ENCODE results near the gene RMRP. TPM values are rescaled to one million over a fixed set of nuclear protein-coding genes. Genes with fewer than 3 reads are reported as not detected.

Gene RMRP
- polyA plus RNA-seq, 1 experiment, result 1,738 TPM

DNA sequence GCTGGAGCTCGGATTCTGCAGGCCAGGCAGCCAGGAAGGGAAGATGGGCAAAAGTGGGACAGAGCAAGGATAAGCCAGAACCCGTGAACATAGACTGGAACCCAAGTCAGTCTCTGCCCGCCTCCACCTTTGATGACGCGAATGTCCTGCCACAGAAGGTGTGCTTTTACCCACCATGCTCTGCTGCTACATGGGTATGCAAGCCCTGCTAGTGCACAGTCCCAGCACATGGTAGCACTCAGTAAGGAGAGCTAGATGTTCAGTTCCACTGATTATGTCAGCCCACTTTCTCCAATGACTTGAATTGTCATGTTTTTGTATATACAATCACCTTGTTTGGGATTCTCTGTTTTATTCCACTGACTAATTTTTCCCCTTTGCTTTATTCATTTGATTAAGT lies 28.2 kb downstream of the RMRP start:
- TF ChIP-seq, protein P1, sequence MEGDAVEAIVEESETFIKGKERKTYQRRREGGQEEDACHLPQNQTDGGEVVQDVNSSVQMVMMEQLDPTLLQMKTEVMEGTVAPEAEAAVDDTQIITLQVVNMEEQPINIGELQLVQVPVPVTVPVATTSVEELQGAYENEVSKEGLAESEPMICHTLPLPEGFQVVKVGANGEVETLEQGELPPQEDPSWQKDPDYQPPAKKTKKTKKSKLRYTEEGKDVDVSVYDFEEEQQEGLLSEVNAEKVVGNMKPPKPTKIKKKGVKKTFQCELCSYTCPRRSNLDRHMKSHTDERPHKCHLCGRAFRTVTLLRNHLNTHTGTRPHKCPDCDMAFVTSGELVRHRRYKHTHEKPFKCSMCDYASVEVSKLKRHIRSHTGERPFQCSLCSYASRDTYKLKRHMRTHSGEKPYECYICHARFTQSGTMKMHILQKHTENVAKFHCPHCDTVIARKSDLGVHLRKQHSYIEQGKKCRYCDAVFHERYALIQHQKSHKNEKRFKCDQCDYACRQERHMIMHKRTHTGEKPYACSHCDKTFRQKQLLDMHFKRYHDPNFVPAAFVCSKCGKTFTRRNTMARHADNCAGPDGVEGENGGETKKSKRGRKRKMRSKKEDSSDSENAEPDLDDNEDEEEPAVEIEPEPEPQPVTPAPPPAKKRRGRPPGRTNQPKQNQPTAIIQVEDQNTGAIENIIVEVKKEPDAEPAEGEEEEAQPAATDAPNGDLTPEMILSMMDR (IDR thresholded peaks at IDR 0.05; ENCODE audit: insufficient read depth, low read depth, low read length), result no peak
- ChIA-PET POLR2A (no interaction called here), CTCF (interaction anchor here (1.0 to 1.9 kb wide), 4 partner anchors 10 to 19 kb away, joined by 3 to 7 read pairs (median 6); no protein-coding TSS in a partner anchor)

GRCh38 chr9:35628389-35628991 lies 29.3 kb downstream of the RMRP start:
- no peaks in the 10 kb centered on the region; the same call in 1 of the 2 replicates for H3K27me3 ChIP-seq (ENCODE audit: control insufficient read depth, insufficient read depth, low read length)
- H3K36me3 ChIP-seq (ENCODE audit: control insufficient read depth, insufficient read depth, low read length), result no peaks in the 10 kb centered on the region
- TF ChIP-seq, protein P1 (IDR thresholded peaks at IDR 0.05; ENCODE audit: insufficient read depth, low read depth, low read length), result no peak
- ChIA-PET POLR2A (no interaction called here), CTCF (interaction anchor here (0.8 to 1.9 kb wide), 5 partner anchors 15 to 139 kb away, joined by 3 to 7 read pairs (median 4); partner anchors contain the start of gene RUSC2)
- no peak for DNase-seq (ENCODE audit: low read depth)
- H3K4me3 ChIP-seq (ENCODE audit: low read depth, low read length), result no peak overlapping the region

More for the DNA sequence above, 28.2 kb downstream of the RMRP start:
- DNase-seq (ENCODE audit: low read depth), result no peak
- Histone ChIP-seq H3K4me3 (ENCODE audit: low read depth, low read length) (no peak overlapping the region), H3K27me3 (ENCODE audit: control insufficient read depth, insufficient read depth, low read length) (no peaks in the 10 kb centered on the region; the same call in 1 of the 2 replicates), H3K36me3 (ENCODE audit: control insufficient read depth, insufficient read depth, low read length) (no peaks in the 10 kb centered on the region)

- TF ChIP-seq, protein P1 (IDR thresholded peaks at IDR 0.05; ENCODE audit: insufficient read depth, low read depth, low read length), result no peak
- CTCF ChIA-PET, result interaction anchor here (1.3 kb wide), 2 partner anchors 19 kb away, joined by 3 to 4 read pairs; no protein-coding TSS in a partner anchor
- Histone ChIP-seq H3K4me3 (ENCODE audit: low read depth, low read length) (no peak overlapping the region), H3K36me3 (ENCODE audit: control insufficient read depth, insufficient read depth, low read length) (no peaks in the 10 kb centered on the region), H3K27me3 (ENCODE audit: control insufficient read depth, insufficient read depth, low read length) (no peaks in the 10 kb centered on the region; the same call in 1 of the 2 replicates)
- DNase-seq (ENCODE audit: low read depth), result no peak
- POLR2A ChIA-PET, result no interaction called here
Measured at GRCh38 chr9:35627575-35627974, 30.2 kb downstream of the RMRP start.

GRCh38 chr9:35619800-35620158 lies 38.0 kb downstream of the RMRP start:
- TF ChIP-seq, protein P1 (IDR thresholded peaks at IDR 0.05; ENCODE audit: insufficient read depth, low read depth, low read length), result no peak
- Histone ChIP-seq H3K36me3 (ENCODE audit: control insufficient read depth, insufficient read depth, low read length) (no peaks in the 10 kb centered on the region), H3K27me3 (ENCODE audit: control insufficient read depth, insufficient read depth, low read length) (peaks cover 10% of the 10 kb centered on the region), H3K4me3 (ENCODE audit: low read depth, low read length) (no peak overlapping the region)
- no peak for DNase-seq (ENCODE audit: low read depth)
- POLR2A ChIA-PET, result no interaction called here
- CTCF ChIA-PET, result interaction anchor here (1.1 to 1.8 kb wide), 5 partner anchors 8 to 29 kb away, joined by 3 to 9 read pairs (median 4); no protein-coding TSS in a partner anchor

- Histone ChIP-seq H3K36me3 (ENCODE audit: control insufficient read depth, insufficient read depth, low read length) (no peaks in the 10 kb centered on the region), H3K27me3 (ENCODE audit: control insufficient read depth, insufficient read depth, low read length) (peaks cover 12% of the 10 kb centered on the region), H3K4me3 (ENCODE audit: low read depth, low read length) (no peak overlapping the region)
- CTCF ChIA-PET, result interaction anchor here (1.1 to 1.8 kb wide), 5 partner anchors 8 to 29 kb away, joined by 3 to 9 read pairs (median 4); no protein-coding TSS in a partner anchor
- POLR2A ChIA-PET, result no interaction called here
- TF ChIP-seq, protein P1 (IDR thresholded peaks at IDR 0.05; ENCODE audit: insufficient read depth, low read depth, low read length), result no peak
- DNase-seq (ENCODE audit: low read depth), result no peak
Measured at GRCh38 chr9:35618854-35619799, 38.7 kb downstream of the RMRP start.

All from BJ (cell line).